GM12878 (cell line): ENCODE measurements around the gene PHACTR3. TPM values are rescaled to one million over a fixed set of nuclear protein-coding genes. Genes with fewer than 3 reads are reported as not detected.

Source experiments
- ATAC-seq: fragments of 200-7000 bp; cut with Tn5 transposase; 3 replicates; pipeline ENCODE4 v1.9.1; 2020; ENCODE audit warnings: mild to moderate bottlenecking, moderate library complexity
- BruUV-seq: library from RNA; stranded (reverse); fragments of 400-500 nt; replicated peaks from 2 replicates; lab custom pipeline; 2021; lab: Mats Ljungman, UMichigan
- CTCF ChIA-PET: fragments of 300-600 bp; sonication (Branson Sonifier 250); formaldehyde crosslinking; extraction: SDS; loops from one replicate; lab custom pipeline; 2021; ENCODE audit warnings: inconsistent platforms; lab: Yijun Ruan, JAX
- POLR2A ChIA-PET: fragments of 350-600 bp; formaldehyde crosslinking; extraction: SDS; loops from one replicate; lab custom pipeline; 2021; ENCODE audit warnings: inconsistent platforms; lab: Charles Lee
- RAD21 ChIA-PET: fragments of 300-600 bp; sonication (Branson Sonifier 250); formaldehyde crosslinking; loops from one replicate; lab custom pipeline; 2023; ENCODE audit warnings: antibody characterized with exemption; ENCODE audit not compliant: unreplicated experiment; lab: Charles Lee
- SMC1A ChIA-PET: fragments of 300-600 bp; sonication (Branson Sonifier 250); formaldehyde crosslinking; loops from one replicate; lab custom pipeline; 2023; ENCODE audit not compliant: unreplicated experiment, uncharacterized antibody; lab: Charles Lee
- DNase-seq: peaks from one replicate; pipeline ENCODE4 v3.0.0-alpha.2; 2011; ENCODE audit warnings: low read depth, low spot score
- FAIRE-seq: peaks from 3 replicates; lab custom pipeline; 2011; peaks lifted over from hg19 to GRCh38; lab: Jason Lieb, UNC
- H2AFZ ChIP-seq: 2 replicates; pipeline ENCODE4 v1.6.0; 2011; ENCODE audit warnings: low read depth, low read length, control low read depth; ENCODE audit not compliant: control insufficient read depth
- H3K27ac ChIP-seq: 2 replicates; pipeline ENCODE4 v1.5.1; 2011; ENCODE audit warnings: control low read depth; ENCODE audit not compliant: control insufficient read depth, insufficient read depth
- H3K27me3 ChIP-seq, 2 experiments: replicated peaks in 1 of 2; 2 replicates each; pipeline versions ENCODE4 v1.6.0 to v1.6.1; 2011; ENCODE audit warnings: low read length in 1 of 2; ENCODE audit not compliant: control insufficient read depth in 2 of 2, insufficient read depth in 2 of 2
- H3K36me3 ChIP-seq, 2 experiments: 2 replicates each; pipeline ENCODE4 v1.5.1; 2011; ENCODE audit warnings: low read length in 1 of 2; ENCODE audit not compliant: control insufficient read depth in 2 of 2, insufficient read depth in 2 of 2
- H3K4me1 ChIP-seq: 2 replicates; pipeline ENCODE4 v1.6.1; 2011; ENCODE audit warnings: mild to moderate bottlenecking, low read length, moderate library complexity, mixed read lengths; ENCODE audit not compliant: control insufficient read depth, insufficient read depth
- H3K4me2 ChIP-seq: 2 replicates; pipeline ENCODE4 v1.6.0; 2011; ENCODE audit warnings: control low read depth; ENCODE audit not compliant: control insufficient read depth, insufficient read depth
- H3K4me3 ChIP-seq: fragments of 200-600 bp; sonication (generic); 2 replicates; pipeline ENCODE4 v1.5.1; 2016
- H3K79me2 ChIP-seq: 2 replicates; pipeline ENCODE4 v1.6.0; 2011; ENCODE audit warnings: low read length; ENCODE audit not compliant: control insufficient read depth, insufficient read depth
- H3K9ac ChIP-seq: 2 replicates; pipeline ENCODE4 v1.8.0; 2011; ENCODE audit warnings: low read length, control low read depth, mixed read lengths; ENCODE audit not compliant: control insufficient read depth, insufficient read depth
- H3K9me3 ChIP-seq: replicated peaks from 3 replicates; pipeline ENCODE4 v1.5.1; 2011; ENCODE audit warnings: mild to moderate bottlenecking, low read length; ENCODE audit not compliant: control insufficient read depth, insufficient read depth
- H4K20me1 ChIP-seq: 2 replicates; pipeline ENCODE4 v1.6.0; 2011; ENCODE audit not compliant: control insufficient read depth, insufficient read depth
- BHLHE40 ChIP-seq, 2 experiments: fragments of 450-650 bp in 1 of 2; IDR thresholded peaks; 2 replicates each; pipeline ENCODE4 v1.6.1; 2011 to 2017; ENCODE audit warnings: low read depth in 2 of 2, borderline replicate concordance in 1 of 2, improper control_type of control experiment in 1 of 2, low read length in 1 of 2, mild to moderate bottlenecking in 1 of 2
- CREB1 ChIP-seq: IDR thresholded peaks from 2 replicates; pipeline ENCODE4 v1.6.1; 2012; ENCODE audit warnings: low read depth, mild to moderate bottlenecking, inconsistent platforms
- HDAC6 ChIP-seq: fragments of 200-600 bp; sonication (generic); IDR thresholded peaks from one replicate; pipeline ENCODE4 v1.8.0; 2017; ENCODE audit warnings: antibody characterized with exemption; ENCODE audit not compliant: unreplicated experiment
- KAT2A ChIP-seq: conservative IDR thresholded peaks from 2 replicates; pipeline ENCODE4 v1.6.1; 2011; ENCODE audit warnings: low read depth, low read length; ENCODE audit not compliant: control insufficient read depth
- KDM1A ChIP-seq: fragments of 200-600 bp; sonication (generic); IDR thresholded peaks from 2 replicates; pipeline ENCODE4 v1.6.1; 2016; ENCODE audit warnings: borderline replicate concordance
- POLR2AphosphoS2 ChIP-seq: IDR thresholded peaks from 2 replicates; pipeline ENCODE4 v1.6.1; 2011; ENCODE audit warnings: low read depth, mild to moderate bottlenecking, low read length, improper control_type of control experiment, moderate library complexity
- RAD51 ChIP-seq: fragments of 450-650 bp; IDR thresholded peaks from 2 replicates; pipeline ENCODE4 v1.6.1; 2016; ENCODE audit warnings: moderate library complexity, mild to moderate bottlenecking, inconsistent platforms
- RFX5 ChIP-seq: IDR thresholded peaks from 2 replicates; pipeline ENCODE4 v1.6.1; 2011; ENCODE audit warnings: low read depth, low read length, improper control_type of control experiment
- SMC3 ChIP-seq: IDR thresholded peaks from 2 replicates; pipeline ENCODE4 v1.6.1; 2011; ENCODE audit warnings: low read length, improper control_type of control experiment, borderline replicate concordance
- YY1 ChIP-seq: IDR thresholded peaks from 2 replicates; pipeline ENCODE4 v1.6.1; 2011; ENCODE audit warnings: low read depth, mild to moderate bottlenecking, low read length
- ZNF274 ChIP-seq: IDR thresholded peaks from one replicate; pipeline ENCODE4 v1.8.0; 2011; ENCODE audit not compliant: insufficient read length, insufficient read depth
- WGBS: methylation state at CpG from one replicate; pipeline ENCODE4 v1.1.6; 2016; ENCODE audit warnings: low lambda C conversion rate; ENCODE audit not compliant: insufficient replicate concordance, insufficient coverage; ENCODE audit errors: missing lambda C conversion rate; 5-methylcytosine and 5-hydroxymethylcytosine counted together
- in situ Hi-C: fragments of 300-500 bp; cut with MboI; formaldehyde crosslinking; loops from 9 replicates; pipeline ENCODE4 v1.14.3; 2018; ENCODE audit warnings: mixed read lengths
- intact Hi-C: fragments of 100-400 bp; cut with micrococcal nuclease; formaldehyde crosslinking; loops from one replicate; pipeline ENCODE4 v1.14.2; 2022; ENCODE audit not compliant: unreplicated experiment
- polyA plus RNA-seq, 11 experiments: library from polyadenylated mRNA; depleted of rRNA in 4 of 11; unstranded in 6 of 11; stranded (reverse) in 5 of 11; fragments of >200 nt; fragmentation: Nextera tagmentation in 4 of 11; fragmentation: Illumina TruSeq in 1 of 11; extraction: Ambion mirVana in 4 of 11; extraction: Trizol in 1 of 11; gene quantifications; 1 replicate in 1 of 11; 2 replicates in 10 of 11; pipeline versions ENCODE4 v1.2.1 to v1.2.3, GENCODE V29; 2011 to 2016; ENCODE audit warnings: inconsistent platforms in 2 of 11, missing spikeins in 2 of 11, low read depth in 1 of 11
- total RNA-seq, 4 experiments: library from RNA; depleted of rRNA in 3 of 4; stranded (reverse); fragments of >200 nt in 3 of 4; fragmentation: Illumina TruSeq in 1 of 4; extraction: Trizol in 1 of 4; gene quantifications; 2 replicates each; pipeline versions ENCODE4 v1.2.1 to v1.2.3, GENCODE V29; 2013 to 2021
- TF ChIP-seq, protein P1 (sequence below): fragments of 450-650 bp; IDR thresholded peaks from 2 replicates; pipeline ENCODE4 v1.6.1; 2016; ENCODE audit warnings: mild to moderate bottlenecking

Gene PHACTR3
- total and polyA plus RNA-seq, 10 of the 15 experiments (the other 5 are each of a cell fraction or from before 2014, with no cell fraction given): 0.17 to 2.7 (median 0.27) TPM; not detected in 1

DNA sequence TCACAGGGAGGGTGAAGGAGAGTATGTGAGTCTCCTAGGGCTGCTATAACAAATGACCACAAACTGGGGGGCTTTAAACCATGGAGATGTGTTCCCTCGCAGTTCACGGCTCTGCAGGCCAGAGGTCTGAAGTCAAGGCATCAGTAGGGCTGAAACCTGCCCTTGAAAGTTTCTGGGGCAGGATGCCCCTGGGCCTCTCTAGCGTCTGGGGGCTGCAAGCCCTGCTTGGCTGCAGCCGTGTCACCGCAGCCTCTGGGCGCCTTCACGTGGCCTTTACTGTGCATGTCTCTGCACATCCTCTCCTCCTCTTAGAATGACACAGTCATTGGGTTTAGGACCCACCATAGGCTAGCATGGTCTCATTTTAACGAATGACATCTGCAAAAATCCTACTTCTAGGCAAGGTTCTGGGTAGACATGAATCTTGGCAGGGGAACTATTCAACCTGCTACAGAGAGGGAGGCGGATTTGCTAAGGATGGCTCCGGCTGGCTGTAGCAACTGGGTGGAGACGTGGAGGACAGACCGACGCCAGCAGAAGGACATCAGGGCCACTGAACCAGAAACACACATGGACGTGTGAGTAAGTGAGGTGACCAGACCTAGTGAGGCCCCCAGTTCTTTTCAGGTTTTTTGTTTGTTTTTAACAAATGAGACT is 58.6 kb downstream of the PHACTR3 start:
- ATAC-seq (no peak), DNase-seq (no peak), FAIRE-seq (no peak)
- H3K4me1 ChIP-seq: no peaks in the 10 kb centered on the region
- no peaks in the 10 kb centered on the region; a peak in 1 of 4 replicates for H3K27me3 ChIP-seq
- no TSS peak for BruUV-seq
- ChIA-PET RAD21 (no interaction called here), CTCF (no interaction called here), POLR2A (no interaction called here), SMC1A (no interaction called here)
- TF ChIP-seq CREB1 (no peak), HDAC6 (no peak), SMC3 (no peak), RFX5 (no peak), KDM1A (no peak), KAT2A (no peak), RAD51 (no peak), ZNF274 (no peak), BHLHE40 (IDR thresholded peaks at IDR 0.05; ENCODE audit: borderline replicate concordance in 1 of 2, low read depth in 2 of 2, low read length in 1 of 2) (no peak), YY1 (no peak), POLR2AphosphoS2 (no peak)
- TF ChIP-seq, protein P1, sequence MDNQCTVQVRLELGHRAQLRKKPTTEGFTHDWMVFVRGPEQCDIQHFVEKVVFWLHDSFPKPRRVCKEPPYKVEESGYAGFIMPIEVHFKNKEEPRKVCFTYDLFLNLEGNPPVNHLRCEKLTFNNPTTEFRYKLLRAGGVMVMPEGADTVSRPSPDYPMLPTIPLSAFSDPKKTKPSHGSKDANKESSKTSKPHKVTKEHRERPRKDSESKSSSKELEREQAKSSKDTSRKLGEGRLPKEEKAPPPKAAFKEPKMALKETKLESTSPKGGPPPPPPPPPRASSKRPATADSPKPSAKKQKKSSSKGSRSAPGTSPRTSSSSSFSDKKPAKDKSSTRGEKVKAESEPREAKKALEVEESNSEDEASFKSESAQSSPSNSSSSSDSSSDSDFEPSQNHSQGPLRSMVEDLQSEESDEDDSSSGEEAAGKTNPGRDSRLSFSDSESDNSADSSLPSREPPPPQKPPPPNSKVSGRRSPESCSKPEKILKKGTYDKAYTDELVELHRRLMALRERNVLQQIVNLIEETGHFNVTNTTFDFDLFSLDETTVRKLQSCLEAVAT: no peak
- no peak overlapping the region for H3K27ac ChIP-seq
- no peaks in the 10 kb centered on the region for H3K79me2 ChIP-seq
- no peak overlapping the region for H3K9ac ChIP-seq
- H3K4me3 ChIP-seq: no peak overlapping the region
- no peaks in the 10 kb centered on the region for H3K36me3 ChIP-seq
- no peaks in the 10 kb centered on the region for H3K9me3 ChIP-seq
- H2AFZ ChIP-seq: no peak overlapping the region
- in situ Hi-C loops (no loop called here), intact Hi-C loops (no loop called here)
- H3K4me2 ChIP-seq: no peak overlapping the region
- no peaks in the 10 kb centered on the region for H4K20me1 ChIP-seq
- WGBS: 60% methylated on average over 14 of the region's 14 CpGs
